ACHN (cell line): ENCODE data around the gene KRTAP10-3.
"Not testable (repeated sequence)": the region's sequence is repeated elsewhere in the genome, so short reads cannot be mapped to it uniquely, and the experiment has no call there.

Experiments used
- DNase-seq: peaks from one replicate; pipeline ENCODE4 v3.0.0-alpha.2; 2015
- in situ Hi-C: cut with HindIII; loops from 2 replicates; pipeline ENCODE4 v1.10.0; 2017; ENCODE audit warnings: low sequenced_read_pairs, low pct_ligation_motif_present, low pct_unique_long_range_greater_than_20kb

Gene KRTAP10-3

DNA sequence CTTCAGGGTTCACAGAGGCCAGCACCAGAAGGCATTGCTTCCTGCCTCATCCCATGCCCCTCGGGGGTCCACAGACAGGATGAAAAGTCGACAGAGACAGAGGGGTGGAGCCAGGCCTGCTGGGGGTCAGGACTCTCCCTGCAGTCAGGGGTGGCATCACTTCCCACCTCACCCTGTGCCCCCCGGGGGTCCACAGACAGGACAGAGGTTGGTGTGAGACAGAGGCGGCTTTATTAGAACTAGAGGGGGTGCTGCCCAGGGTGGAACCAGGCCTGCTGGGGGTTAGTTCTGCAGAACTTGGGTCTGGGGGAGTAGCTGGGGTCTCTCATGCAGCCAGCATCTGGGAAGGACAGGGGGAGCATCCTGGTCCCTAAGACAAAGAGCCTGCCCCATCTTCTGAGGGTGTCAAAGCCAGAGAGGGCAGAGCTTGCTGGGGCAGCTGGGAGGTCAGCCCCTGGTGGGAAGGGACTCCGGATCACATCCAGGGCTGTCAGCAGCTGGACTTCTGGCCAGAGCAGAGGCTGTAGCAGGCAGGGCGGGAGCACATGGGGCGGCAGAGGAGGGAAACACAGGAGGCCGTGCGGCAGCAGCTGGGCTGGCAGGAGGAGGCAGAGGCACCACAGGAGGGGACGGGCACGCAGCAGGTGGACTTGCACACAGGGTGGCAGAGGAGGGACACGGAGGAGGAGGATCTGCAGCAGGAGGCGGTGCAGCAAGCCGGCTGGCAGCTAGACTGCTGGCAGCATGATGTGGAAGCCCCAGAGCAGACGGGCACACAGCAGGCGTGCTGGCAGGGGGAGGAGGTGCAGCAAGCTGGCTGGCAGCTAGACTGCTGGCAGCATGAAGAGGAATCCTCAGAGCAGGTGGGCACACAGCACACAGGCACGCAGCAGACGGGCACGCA lies 32.6 kb upstream of the KRTAP10-3 start:
- in situ Hi-C loops, DNase-seq: not testable (repeated sequence)

DNA sequence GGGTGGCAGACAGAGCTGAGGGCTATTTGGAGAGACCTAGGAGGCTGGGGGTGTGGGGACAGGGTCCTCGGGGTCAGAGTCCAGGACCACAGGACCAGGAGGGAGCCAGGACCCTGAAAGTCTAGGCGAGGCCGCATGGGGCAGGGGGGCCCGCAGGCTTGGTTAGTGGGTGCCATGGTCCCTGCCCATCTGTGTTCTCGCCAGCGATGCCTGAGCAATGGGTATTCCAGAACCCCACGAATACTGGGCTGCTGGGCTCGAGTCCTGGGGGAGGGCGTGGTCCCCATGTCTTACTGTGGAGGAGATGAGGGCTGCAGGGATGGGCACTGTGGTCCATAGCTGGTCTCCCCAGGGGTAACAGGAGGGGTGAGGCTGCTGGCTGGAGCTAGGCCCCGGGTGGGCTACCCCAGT lies 31.7 kb upstream of the KRTAP10-3 start:
- DNase-seq = no peak
- in situ Hi-C loops = no loop called here

DNA sequence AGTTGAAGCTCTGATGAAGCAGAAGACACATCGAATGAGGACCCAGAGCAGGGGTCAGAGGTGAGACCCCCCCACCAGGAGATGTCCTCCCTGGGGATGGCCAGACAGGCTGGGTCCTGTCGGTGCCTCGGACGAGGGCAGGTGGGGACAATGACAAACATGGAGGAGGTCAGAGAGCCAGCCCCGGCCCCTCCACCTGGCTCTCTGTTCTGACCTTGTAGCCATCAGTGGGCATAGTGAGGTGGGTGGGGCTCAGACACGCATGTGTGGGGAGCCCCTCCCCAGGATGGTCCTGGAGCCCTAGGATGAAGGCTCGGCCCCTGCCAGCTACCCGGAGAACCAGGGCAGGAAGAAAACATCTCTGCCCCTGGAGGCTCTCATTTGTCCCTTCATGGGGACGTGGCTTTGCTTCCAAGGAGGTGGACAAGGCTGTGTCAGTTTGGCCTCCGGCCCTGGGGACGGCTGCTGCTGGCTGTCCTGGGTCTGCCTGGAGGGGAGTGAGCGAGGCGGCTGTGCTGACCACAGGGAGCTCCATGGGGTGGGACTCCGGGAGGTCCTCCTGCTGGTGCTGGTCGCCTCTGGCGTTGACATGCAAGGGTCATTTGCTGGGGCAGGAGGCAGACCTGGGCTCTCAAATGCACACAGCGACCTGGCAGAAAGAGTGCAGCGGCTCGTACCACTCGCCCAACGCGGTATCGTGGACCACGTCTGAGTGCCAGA lies 31.2 kb upstream of the KRTAP10-3 start:
- no peak for DNase-seq
- in situ Hi-C loops = no loop called here

DNA sequence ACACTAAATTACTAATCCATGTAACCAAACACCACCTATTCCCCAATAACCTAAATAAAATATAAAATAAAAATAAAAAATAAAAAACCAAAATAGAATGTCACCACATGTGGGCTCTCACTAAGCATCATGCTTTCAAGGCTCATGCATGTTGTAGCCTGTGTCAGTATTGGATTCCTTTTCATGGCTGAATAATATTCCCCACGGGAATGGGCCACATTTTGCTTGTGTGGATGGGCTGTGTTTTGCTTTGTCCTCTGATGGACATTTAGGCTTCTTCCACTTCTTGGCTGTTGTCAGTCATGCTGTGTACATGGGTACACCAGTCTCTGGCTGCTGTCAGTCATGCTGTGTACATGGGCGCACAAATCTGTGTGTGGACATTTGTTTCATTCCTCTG lies 30.5 kb upstream of the KRTAP10-3 start:
- DNase-seq = no peak
- in situ Hi-C loops = no loop called here

DNA sequence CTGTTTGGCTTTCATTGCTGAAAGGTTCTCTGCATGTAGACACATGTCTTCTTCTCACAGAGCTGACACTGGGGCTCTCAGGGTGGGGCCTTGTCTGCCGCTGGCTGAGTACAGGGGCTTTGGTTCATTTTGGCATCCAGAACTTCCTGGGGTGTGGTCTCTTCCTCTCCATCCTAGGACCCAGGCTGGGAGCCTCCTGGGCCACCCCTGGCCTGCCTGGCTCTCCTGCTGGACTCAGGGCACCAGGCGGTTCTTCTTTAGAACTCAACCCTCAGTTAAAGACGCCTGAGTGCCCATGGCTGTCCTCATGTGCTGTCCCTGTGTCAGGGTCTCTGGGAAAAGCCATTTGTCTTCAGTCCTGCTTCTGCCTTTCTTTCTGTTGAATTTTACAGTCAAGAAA lies 27.3 kb upstream of the KRTAP10-3 start:
- DNase-seq = no peak
- in situ Hi-C loops = no loop called here

DNA sequence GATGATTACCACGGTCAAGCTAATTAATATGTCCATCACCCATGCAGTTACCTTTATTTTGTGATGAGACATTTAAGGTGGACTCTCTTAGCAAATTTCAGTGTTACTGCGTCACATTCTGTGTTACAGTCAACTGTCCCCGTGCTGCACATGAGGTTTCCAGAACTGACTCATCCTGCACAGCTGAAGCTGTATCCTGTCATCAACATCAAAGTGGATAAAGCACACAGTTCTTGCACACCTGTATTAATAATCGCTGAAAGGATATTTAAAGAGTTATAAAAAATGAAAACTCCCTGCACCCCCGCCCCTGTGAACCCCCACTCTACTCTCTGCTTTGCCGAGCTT lies 25.2 kb upstream of the KRTAP10-3 start:
- DNase-seq = no peak
- in situ Hi-C loops = no loop called here

DNA sequence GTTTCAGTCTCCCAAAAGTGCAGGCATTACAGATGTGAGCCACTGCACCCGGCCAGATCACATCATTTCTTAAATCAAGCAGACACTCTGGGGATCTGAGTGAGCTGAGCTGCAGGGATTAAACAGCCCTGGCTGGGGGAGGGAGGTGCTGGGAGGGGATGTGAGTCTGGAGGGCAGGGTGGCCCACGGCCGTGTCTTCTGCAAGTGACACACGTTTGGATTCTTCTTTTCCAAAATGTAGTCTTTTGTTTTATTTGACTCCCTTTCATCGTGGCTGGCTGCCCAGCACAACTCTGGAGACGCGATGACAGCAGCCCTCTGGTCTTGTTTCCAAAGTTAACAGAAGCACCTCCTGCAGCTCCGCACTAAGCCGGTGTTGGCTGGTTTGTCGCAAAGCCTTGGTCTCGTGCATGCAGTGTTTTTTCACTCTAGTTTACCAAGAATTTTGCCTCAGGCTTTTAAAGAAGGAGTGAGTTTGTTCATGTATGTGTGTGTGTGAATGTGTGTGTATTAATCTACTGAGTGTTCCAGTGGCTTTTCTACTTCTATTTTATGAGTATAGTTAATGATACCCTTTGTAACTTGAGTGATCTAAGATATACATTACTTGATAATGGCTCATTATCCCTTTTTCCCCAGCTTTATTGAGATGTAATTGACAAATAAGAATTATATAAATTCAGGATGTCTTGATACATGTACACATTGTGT lies 24.6 kb upstream of the KRTAP10-3 start:
- in situ Hi-C loops = no loop called here

DNA sequence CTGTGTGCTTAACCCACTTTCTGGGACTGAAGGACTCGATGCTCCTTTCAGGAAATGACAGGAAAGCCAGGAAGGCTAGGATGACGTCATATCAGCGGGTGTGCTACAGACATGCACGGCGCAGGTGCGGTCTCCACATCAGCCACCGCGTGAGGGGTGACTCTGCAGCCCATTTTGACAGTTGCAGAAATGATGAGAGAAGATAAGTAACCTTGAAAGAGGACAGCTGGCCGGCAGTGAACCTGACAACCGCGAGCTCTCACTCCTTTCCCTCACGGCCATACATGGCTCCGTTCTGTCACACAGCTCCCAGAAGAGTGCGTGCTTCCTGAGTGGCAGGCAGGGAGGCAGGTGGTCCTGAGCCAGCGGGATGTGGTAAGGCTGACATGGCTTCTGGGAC lies 23.5 kb upstream of the KRTAP10-3 start:
- in situ Hi-C loops = no loop called here
- no peak for DNase-seq

More for the DNA sequence above, 24.6 kb upstream of the KRTAP10-3 start:
- no peak for DNase-seq

DNA sequence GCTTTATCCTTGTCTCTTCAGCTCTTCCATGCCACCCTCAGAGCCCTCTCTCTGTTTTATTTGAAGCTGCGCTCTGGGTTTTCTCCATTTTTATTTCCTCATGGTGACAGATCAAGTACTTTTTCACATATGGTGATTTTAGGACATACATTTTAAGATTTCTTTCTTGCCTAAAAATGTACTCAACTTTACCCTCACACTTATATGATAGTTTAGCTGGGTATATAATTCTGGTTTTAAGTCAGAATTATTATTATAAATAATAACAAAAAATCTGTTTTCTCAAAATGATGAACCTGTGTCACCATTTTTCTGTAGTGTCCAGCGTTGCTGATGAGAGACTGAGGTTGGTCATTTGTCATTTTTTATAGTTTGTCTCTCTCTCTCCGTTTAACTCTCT lies 22.6 kb upstream of the KRTAP10-3 start:
- in situ Hi-C loops = no loop called here

DNA sequence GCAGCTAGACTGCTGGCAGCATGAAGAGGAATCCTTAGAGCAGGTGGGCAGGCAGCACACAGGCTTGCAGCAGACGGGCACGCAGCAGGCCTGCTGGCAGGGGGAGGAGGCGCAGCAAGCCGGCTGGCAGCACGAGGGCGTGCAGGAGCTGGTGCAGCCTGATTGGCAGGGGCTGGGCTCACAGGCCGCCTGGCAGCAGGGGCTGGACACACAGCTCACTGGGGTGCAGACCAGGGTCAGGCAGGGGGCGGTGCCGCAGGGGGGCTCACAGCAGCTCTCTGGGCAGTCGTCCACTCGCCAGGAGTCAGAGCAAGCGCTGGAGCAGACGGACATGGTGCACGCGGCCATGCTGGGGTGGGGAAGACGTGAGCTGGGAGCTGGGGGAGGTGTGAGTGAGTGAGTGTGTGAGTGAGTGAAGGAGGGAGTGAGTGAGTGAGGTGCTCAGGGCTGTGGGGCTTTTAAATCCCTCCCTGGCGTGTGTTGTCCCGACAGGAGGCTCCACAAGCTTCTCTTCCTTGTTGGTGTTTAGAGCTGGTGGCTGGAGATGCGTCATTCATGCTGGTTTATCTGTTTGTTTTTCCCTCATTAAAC lies 21.7 kb upstream of the KRTAP10-3 start, which contains the start of gene KRTAP10-5:
KRTAP10-5 (minus strand) TSS at position 374 of the 591 bp plus-strand sequence; CDS start at position 348, 26 bp downstream.
- in situ Hi-C loops, DNase-seq: not testable (repeated sequence)

More for the DNA sequence above, 22.6 kb upstream of the KRTAP10-3 start:
- DNase-seq = no peak

DNA sequence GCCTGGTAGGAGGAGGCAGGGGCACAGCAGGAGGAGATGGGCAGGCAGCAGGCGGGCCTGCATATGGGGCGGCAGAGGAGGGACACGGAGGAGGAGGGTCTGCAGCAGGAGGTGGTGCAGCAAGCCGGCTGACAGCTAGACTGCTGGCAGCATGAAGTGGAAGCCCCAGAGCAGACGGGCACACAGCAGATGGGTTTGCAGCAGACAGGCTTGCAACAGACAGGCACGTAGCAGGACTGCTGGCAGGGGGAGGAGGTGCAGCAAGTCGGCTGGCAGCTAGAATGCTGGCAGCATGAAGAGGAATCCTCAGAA lies 21.2 kb upstream of the KRTAP10-3 start:
- in situ Hi-C loops = no loop called here
- no peak for DNase-seq

DNA sequence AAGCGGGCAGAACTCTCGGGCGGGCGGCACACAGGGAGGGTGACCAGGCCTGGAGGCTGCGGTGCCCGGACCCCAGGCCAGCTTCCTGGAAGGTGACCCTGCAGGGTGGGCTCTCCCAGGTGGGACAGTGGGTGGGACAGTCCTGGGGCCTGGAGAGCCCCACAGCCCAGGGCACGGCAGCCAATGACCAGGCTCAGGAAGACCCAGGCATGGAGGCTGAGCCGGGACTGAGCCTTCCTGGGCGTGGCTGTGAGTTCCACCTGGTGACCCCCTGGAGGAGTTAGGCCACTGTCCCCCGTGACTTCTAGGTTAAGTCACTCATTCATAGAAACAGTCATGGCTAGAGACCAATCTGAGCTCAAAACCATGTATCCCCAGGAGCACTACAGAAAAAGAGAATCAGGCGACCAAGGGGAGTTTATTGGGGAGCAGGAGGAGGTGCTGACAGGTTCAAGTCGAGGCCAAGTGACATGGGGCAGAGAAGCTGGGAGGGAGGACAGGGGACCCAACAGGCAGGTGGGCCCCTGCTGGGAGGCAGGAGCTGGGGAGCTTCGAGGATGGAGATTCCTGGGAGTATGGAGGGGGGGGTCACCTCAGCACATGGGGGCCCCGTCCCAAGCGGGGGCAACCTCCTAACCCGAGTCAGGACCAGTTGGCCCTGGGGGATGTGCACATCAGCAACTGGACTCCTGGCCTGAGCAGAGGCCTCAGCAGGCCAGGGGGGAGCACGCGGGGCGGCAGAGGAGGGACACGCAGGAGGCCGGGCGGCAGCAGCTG lies 20.6 kb upstream of the KRTAP10-3 start:
- DNase-seq = no peak
- in situ Hi-C loops = no loop called here

DNA sequence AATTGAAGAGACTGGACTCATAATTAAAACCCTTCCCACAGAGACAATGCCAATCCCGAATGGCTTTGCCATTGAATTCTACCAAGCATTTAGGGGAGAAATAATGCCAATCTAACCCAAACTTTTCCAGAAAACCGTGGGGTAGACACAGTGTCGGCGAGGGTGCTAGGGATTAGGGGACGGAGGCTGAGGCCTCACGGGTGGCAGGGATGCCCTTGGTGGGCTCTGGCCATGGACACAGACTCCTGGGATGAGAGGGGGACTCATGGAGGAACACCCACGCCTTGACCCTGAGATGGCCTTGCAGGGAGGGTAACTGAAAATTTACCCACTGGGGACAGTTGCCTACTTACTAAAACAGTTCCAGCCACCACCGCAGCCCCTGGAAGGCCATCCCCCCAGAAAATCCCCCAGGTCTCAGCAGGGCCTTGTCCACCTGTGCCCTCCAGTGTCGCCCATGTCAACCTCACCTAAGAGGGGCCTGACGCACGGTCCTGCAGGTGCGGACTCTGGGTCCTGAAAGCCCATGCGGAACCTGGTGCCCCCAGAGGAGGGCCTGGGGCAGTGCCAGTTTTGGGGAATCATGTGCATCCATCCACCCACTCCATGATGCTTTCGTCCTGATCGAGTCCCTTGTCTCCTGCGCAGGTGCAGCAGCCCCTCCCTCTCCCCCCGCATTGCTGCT lies 19.9 kb upstream of the KRTAP10-3 start:
- DNase-seq = no peak
- in situ Hi-C loops = no loop called here

DNA sequence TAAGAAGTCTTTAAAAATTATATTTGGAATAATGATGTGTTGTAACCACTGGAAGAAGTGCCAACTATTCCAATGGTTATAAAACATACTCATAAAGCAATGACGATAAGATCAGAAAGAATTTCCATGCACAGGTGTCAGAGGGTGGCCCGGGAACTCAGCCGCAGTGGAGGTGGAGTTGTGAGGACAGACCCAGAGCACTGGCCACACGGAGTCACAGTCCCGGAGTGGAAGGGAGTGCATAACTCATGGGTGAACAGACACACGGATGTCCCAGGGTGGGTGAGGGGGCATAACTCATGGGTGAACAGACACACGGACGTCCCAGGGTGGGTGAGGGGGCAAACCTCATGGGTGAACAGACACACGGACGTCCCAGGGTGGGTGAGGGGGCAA lies 17.4 kb upstream of the KRTAP10-3 start:
- in situ Hi-C loops = no loop called here
- DNase-seq = no peak

DNA sequence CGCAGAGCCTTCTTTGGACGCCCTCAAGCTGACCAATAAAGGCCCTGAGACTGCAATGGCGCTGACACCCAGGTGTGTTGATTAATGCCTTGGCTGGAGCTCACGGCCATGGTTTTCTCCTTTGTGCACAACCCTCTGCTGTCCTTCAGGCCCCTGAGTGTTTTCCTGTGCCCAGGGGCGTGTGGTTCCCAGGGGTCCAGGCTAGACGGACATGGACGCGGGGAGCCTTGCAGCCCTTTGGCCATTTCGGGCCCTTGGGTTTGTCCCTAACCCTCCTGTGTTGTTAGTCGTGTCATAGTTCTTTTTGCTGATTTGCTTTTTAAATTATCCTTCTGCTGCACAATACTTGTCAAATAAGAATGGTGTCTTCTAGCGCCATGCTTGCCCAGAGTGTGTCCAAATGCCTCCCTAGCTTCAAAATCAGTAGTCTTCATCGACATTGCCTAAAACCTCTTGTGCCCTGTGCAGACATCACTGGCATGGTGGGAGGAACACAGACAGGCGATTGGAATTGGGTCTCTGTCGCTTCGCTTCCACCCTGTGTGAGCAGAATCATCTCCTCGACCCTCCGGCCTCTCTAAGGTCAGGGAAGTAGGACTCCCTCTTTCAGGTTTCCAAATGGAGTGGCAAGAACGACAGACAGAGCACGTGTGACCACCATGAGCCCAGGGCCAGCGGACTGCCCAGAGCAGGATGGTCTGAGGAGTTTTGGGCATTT lies 16.9 kb upstream of the KRTAP10-3 start:
- no peak for DNase-seq
- in situ Hi-C loops = no loop called here

DNA sequence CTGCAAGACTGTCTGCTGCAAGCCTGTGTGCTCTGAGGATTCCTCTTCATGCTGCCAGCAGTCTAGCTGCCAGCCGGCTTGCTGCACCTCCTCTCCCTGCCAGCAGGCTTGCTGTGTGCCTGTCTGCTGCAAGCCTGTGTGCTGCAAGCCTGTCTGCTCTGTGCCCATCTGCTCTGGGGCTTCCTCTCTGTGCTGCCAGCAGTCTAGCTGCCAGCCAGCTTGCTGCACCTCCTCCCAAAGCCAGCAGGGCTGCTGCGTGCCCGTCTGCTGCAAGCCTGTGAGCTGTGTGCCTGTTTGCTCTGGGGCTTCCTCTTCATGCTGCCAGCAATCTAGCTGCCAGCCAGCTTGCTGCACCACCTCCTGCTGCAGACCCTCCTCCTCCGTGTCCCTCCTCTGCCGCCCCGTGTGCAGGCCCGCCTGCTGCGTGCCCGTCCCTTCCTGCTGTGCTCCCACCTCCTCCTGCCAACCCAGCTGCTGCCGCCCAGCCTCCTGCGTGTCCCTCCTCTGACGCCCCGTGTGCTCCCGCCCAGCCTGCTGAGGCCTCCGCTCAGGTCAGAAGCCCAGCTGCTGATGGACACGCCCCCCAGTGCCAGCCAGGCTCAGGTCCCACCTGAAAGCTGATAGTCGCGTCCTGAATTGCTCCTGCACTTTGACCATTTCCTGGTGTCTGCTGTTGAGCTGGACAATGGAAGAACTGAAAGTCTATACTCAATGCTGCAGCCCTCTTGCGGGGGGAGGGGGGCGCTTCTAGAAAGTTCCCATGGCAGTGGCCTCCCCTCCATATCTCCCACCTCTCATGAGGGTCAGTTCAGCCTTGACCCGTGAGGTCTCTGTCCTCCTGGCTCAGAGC lies 16.1 kb upstream of the KRTAP10-3 start:
- in situ Hi-C loops = no loop called here
- DNase-seq = no peak
